ENCODE measurements around the gene CXCL14. TPM values are rescaled to one million over a fixed set of nuclear protein-coding genes. Genes with fewer than 3 reads are reported as not detected.

The CXCL14 gene
- total RNA-seq, 1 experiment from 2014 or later, result not detected

GRCh38 chr5:135594416-135594960, 15.7 kb upstream of the CXCL14 start:
- Histone ChIP-seq H4K20me1 (ENCODE audit: insufficient read depth) (no peaks in the 10 kb centered on the region), H3K36me3 (ENCODE audit: low read depth) (no peaks in the 10 kb centered on the region), H3K27me3 (ENCODE audit: insufficient read depth, low read depth) (peaks cover 66% of the 10 kb centered on the region), H3K9me2 (ENCODE audit: insufficient read depth) (no peaks in the 10 kb centered on the region), H3K4me3 (no peak overlapping the region), H2AFZ (no peak overlapping the region), H3K27ac (no peak overlapping the region), H3K4me1 (replicated peaks; ENCODE audit: insufficient read depth) (no peaks in the 10 kb centered on the region), H3K9me3 (ENCODE audit: insufficient read depth, low read depth) (no peaks in the 10 kb centered on the region), H3K4me2 (no peak overlapping the region), H3K79me2 (ENCODE audit: low read depth) (no peaks in the 10 kb centered on the region), H3F3A (ENCODE audit: insufficient read depth, low read depth) (no peaks in the 10 kb centered on the region)
- no peak for TF ChIP-seq EZH2 (IDR thresholded peaks at IDR 0.05; ENCODE audit: low read depth)
- no peak for TF ChIP-seq CTCF (conservative IDR thresholded peaks at IDR 0.05)
- intact Hi-C loops (cut with micrococcal nuclease; ENCODE audit: unreplicated experiment), result no loop called here
- CTCF ChIA-PET, result no interaction called here
- no peak for DNase-seq
- POLR2A ChIA-PET (ENCODE audit: unreplicated experiment), result no interaction called here
- no TSS peak for BruUV-seq (replicated peaks)

- TF ChIP-seq EZH2 (IDR thresholded peaks at IDR 0.05; ENCODE audit: low read depth) (no peak), CTCF (conservative IDR thresholded peaks at IDR 0.05) (no peak)
- H3K4me2 ChIP-seq, result no peak overlapping the region
- H4K20me1 ChIP-seq (ENCODE audit: insufficient read depth), result no peaks in the 10 kb centered on the region
- BruUV-seq (replicated peaks), result no TSS peak
- H3F3A ChIP-seq (ENCODE audit: insufficient read depth, low read depth), result no peaks in the 10 kb centered on the region
- H3K36me3 ChIP-seq (ENCODE audit: low read depth), result no peaks in the 10 kb centered on the region
- POLR2A ChIA-PET (ENCODE audit: unreplicated experiment), result no interaction called here
- no peaks in the 10 kb centered on the region for H3K9me3 ChIP-seq (ENCODE audit: insufficient read depth, low read depth)
- intact Hi-C loops (cut with micrococcal nuclease; ENCODE audit: unreplicated experiment), result no loop called here
- no peak overlapping the region for H2AFZ ChIP-seq
- H3K9me2 ChIP-seq (ENCODE audit: insufficient read depth), result no peaks in the 10 kb centered on the region
- H3K4me1 ChIP-seq (replicated peaks; ENCODE audit: insufficient read depth), result no peaks in the 10 kb centered on the region
- DNase-seq, result no peak
- H3K27ac ChIP-seq, result no peak overlapping the region
- peaks cover 66% of the 10 kb centered on the region for H3K27me3 ChIP-seq (ENCODE audit: insufficient read depth, low read depth)
- CTCF ChIA-PET, result no interaction called here
- H3K79me2 ChIP-seq (ENCODE audit: low read depth), result no peaks in the 10 kb centered on the region
- H3K4me3 ChIP-seq, result no peak overlapping the region
Observed at GRCh38 chr5:135593886-135594285, 15.1 kb upstream of the CXCL14 start.

GRCh38 chr5:135593141-135593540, 14.3 kb upstream of the CXCL14 start:
- no TSS peak for BruUV-seq (replicated peaks)
- no peaks in the 10 kb centered on the region for H3K9me2 ChIP-seq (ENCODE audit: insufficient read depth)
- no peaks in the 10 kb centered on the region for H4K20me1 ChIP-seq (ENCODE audit: insufficient read depth)
- peaks cover 66% of the 10 kb centered on the region for H3K27me3 ChIP-seq (ENCODE audit: insufficient read depth, low read depth)
- CTCF ChIA-PET, result no interaction called here
- H3K4me1 ChIP-seq (replicated peaks; ENCODE audit: insufficient read depth), result no peaks in the 10 kb centered on the region
- no peak overlapping the region for H3K4me2 ChIP-seq
- H3K36me3 ChIP-seq (ENCODE audit: low read depth), result no peaks in the 10 kb centered on the region
- no peaks in the 10 kb centered on the region for H3K9me3 ChIP-seq (ENCODE audit: insufficient read depth, low read depth)
- no peak overlapping the region for H3K4me3 ChIP-seq
- H3F3A ChIP-seq (ENCODE audit: insufficient read depth, low read depth), result no peaks in the 10 kb centered on the region
- intact Hi-C loops (cut with micrococcal nuclease; ENCODE audit: unreplicated experiment), result no loop called here
- POLR2A ChIA-PET (ENCODE audit: unreplicated experiment), result no interaction called here
- no peak for DNase-seq
- H3K27ac ChIP-seq, result no peak overlapping the region
- TF ChIP-seq CTCF (conservative IDR thresholded peaks at IDR 0.05) (no peak), EZH2 (IDR thresholded peaks at IDR 0.05; ENCODE audit: low read depth) (no peak)
- no peaks in the 10 kb centered on the region for H3K79me2 ChIP-seq (ENCODE audit: low read depth)
- no peak overlapping the region for H2AFZ ChIP-seq

Data from PC-9 (cell line).